Cardiac muscle cell (in vitro differentiated cells and primary cell): ENCODE results near the gene PRKCH. TPM values are rescaled to one million over a fixed set of nuclear protein-coding genes. Genes with fewer than 3 reads are reported as not detected.
A peak's percentile ranks its signal among the peaks of the same experiment; 100 is the strongest.

ENCODE experiments used
- DNase-seq, 2 donors: peaks; one replicate each; pipeline versions ENCODE4 v3.0.0 to v3.0.0-alpha.2; 2010 to 2017; ENCODE audit warnings: low read depth in 1 of 2, low spot score in 1 of 2
- H3K27ac ChIP-seq: fragments of 200-600 bp; sonication (generic); 2 replicates; pipeline ENCODE4 v1.5.1; 2016
- H3K27me3 ChIP-seq: fragments of 200-600 bp; sonication (generic); 2 replicates; pipeline ENCODE4 v1.6.0; 2016; ENCODE audit warnings: control low read depth
- H3K36me3 ChIP-seq: fragments of 200-600 bp; sonication (generic); 2 replicates; pipeline ENCODE4 v1.5.1; 2016; ENCODE audit warnings: control low read depth
- H3K4me1 ChIP-seq: fragments of 200-600 bp; sonication (generic); 2 replicates; pipeline ENCODE4 v1.8.1; 2017; ENCODE audit warnings: low read depth, mild to moderate bottlenecking, mixed run types
- H3K4me3 ChIP-seq: fragments of 200-600 bp; sonication (generic); 2 replicates; pipeline ENCODE4 v1.5.1; 2016; ENCODE audit warnings: mild to moderate bottlenecking
- H3K9me3 ChIP-seq: fragments of 200-600 bp; sonication (generic); 2 replicates; pipeline ENCODE4 v1.5.1; 2017; ENCODE audit warnings: low read depth, mild to moderate bottlenecking, control low read depth
- polyA plus RNA-seq: library from polyadenylated mRNA; unstranded; fragments of >200 nt; fragmentation: Nextera tagmentation; extraction: Ambion mirVana; gene quantifications from 2 replicates; pipeline ENCODE4 v1.2.1, GENCODE V29; 2016
- total RNA-seq: library from RNA; depleted of rRNA; stranded (reverse); fragments of >200 nt; gene quantifications from 2 replicates; pipeline ENCODE4 v1.2.3, GENCODE V29; 2016
- TF ChIP-seq, protein P1 (sequence below): IDR thresholded peaks from 2 replicates; pipeline ENCODE4 v1.5.1; 2012; ENCODE audit warnings: low read depth, mild to moderate bottlenecking, low read length

The PRKCH gene
- total and polyA plus RNA-seq, 2 experiments from 2014 or later: 51.0 to 128 TPM

- TF ChIP-seq, protein P1, sequence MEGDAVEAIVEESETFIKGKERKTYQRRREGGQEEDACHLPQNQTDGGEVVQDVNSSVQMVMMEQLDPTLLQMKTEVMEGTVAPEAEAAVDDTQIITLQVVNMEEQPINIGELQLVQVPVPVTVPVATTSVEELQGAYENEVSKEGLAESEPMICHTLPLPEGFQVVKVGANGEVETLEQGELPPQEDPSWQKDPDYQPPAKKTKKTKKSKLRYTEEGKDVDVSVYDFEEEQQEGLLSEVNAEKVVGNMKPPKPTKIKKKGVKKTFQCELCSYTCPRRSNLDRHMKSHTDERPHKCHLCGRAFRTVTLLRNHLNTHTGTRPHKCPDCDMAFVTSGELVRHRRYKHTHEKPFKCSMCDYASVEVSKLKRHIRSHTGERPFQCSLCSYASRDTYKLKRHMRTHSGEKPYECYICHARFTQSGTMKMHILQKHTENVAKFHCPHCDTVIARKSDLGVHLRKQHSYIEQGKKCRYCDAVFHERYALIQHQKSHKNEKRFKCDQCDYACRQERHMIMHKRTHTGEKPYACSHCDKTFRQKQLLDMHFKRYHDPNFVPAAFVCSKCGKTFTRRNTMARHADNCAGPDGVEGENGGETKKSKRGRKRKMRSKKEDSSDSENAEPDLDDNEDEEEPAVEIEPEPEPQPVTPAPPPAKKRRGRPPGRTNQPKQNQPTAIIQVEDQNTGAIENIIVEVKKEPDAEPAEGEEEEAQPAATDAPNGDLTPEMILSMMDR: no peak
- Histone ChIP-seq H3K27me3 (no peaks in the 10 kb centered on the region), H3K36me3 (no peaks in the 10 kb centered on the region), H3K4me1 (peaks cover 6% of the 10 kb centered on the region), H3K9me3 (no peaks in the 10 kb centered on the region), H3K4me3 (no peak overlapping the region), H3K27ac (no peak overlapping the region)
- DNase-seq: peak in 1 of 2 donors; percentile 71
Observed at GRCh38 chr14:61498303-61498702, 176.9 kb downstream of the PRKCH start.

DNA sequence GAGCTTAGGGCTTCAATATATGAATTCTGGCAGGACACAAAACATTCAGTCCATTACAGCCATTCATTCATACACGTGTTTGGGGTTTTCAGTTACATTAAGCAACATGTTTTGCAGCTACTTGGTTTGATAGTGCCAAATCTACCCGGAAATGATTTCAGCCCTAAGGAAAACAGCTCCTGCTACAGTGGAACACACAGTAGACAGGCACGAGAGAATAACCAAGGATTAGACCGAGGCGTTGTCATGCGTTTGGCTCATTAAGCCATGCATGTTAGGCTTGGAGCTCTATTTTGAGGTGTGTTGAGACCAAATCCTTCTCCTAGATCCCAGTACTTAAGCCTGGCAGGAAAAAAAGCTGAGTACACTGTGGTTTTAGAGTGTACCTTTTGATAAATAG is 177.4 kb downstream of the PRKCH start:
- Histone ChIP-seq H3K9me3 (no peaks in the 10 kb centered on the region), H3K36me3 (no peaks in the 10 kb centered on the region), H3K27ac (no peak overlapping the region), H3K4me3 (no peak overlapping the region), H3K4me1 (peaks cover 6% of the 10 kb centered on the region), H3K27me3 (no peaks in the 10 kb centered on the region)
- DNase-seq: peak in 1 of 2 donors; percentile 94
- TF ChIP-seq, protein P1: no peak

GRCh38 chr14:61499991-61500390 is 178.6 kb downstream of the PRKCH start:
- Histone ChIP-seq H3K9me3 (no peaks in the 10 kb centered on the region), H3K4me1 (peaks cover 6% of the 10 kb centered on the region), H3K36me3 (no peaks in the 10 kb centered on the region), H3K4me3 (no peak overlapping the region), H3K27ac (no peak overlapping the region), H3K27me3 (no peaks in the 10 kb centered on the region)
- no peak for DNase-seq
- TF ChIP-seq, protein P1: no peak

- TF ChIP-seq, protein P1: no peak
- no peaks in the 10 kb centered on the region for H3K9me3 ChIP-seq
- no peak for DNase-seq
- peaks cover 4% of the 10 kb centered on the region for H3K36me3 ChIP-seq
- no peak overlapping the region for H3K4me3 ChIP-seq
- peaks cover 6% of the 10 kb centered on the region for H3K4me1 ChIP-seq
- H3K27me3 ChIP-seq: no peaks in the 10 kb centered on the region
- H3K27ac ChIP-seq: no peak overlapping the region
Observed at GRCh38 chr14:61501714-61502458, 180.5 kb downstream of the PRKCH start.

- peak in 1 of 2 donors; percentile 54 for DNase-seq
- Histone ChIP-seq H3K9me3 (no peaks in the 10 kb centered on the region), H3K27me3 (no peaks in the 10 kb centered on the region), H3K36me3 (peaks cover 4% of the 10 kb centered on the region), H3K4me1 (peaks cover 6% of the 10 kb centered on the region), H3K27ac (no peak overlapping the region), H3K4me3 (no peak overlapping the region)
- TF ChIP-seq, protein P1: no peak
Observed at GRCh38 chr14:61502459-61503093, 181.2 kb downstream of the PRKCH start.
